Activated CD4-positive, alpha-beta T cell treated with anti-CD3 and anti-CD28 coated beads, Interleukin-2, amount 50 U/mL, for 16 hours (primary cell): ENCODE results near the gene ZNF138.
"Not testable (repeated sequence)": the region's sequence is repeated elsewhere in the genome, so short reads cannot be mapped to it uniquely, and the experiment has no call there.

ENCODE experiments used
- DNase-seq: peaks from one replicate; pipeline ENCODE4 v3.0.0-alpha.2; 2020

The ZNF138 gene

GRCh38 chr7:64839910-64840309, 45.7 kb downstream of the ZNF138 start:
- DNase-seq = no peak

- no peak for DNase-seq
These were observed 55.2 kb downstream of the ZNF138 start for GRCh38 chr7:64849250-64849923.

DNA sequence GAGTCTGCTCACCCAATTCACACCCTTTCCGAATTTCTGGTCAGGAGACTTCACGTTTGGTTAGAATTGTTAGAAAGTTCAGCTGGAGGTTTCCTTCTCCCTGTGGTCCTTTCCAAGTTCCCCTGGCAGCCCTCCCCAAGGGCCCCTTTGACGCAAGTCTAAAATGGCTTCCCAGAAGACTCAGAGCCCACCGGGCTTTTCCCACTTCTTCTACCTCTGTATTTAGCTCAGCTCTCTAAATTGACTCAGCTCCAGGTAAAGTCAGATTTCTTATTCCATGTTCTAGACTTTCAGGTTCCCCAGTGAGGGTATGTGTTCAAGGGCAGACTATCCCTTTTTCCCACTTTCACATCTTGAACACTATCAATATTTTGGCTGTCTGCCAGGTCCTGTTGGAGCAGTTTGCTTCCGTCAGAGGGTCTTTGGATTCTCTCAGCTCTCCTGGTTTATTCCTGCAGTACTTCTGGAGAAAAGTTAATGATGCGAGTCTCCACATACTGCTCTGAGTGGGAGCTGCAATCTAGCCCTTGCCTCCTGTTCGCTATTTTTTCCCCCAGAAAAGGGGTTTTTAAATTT, 55.8 kb downstream of the ZNF138 start:
- DNase-seq = no peak

GRCh38 chr7:64853679-64854078, 59.5 kb downstream of the ZNF138 start:
- no peak for DNase-seq

DNA sequence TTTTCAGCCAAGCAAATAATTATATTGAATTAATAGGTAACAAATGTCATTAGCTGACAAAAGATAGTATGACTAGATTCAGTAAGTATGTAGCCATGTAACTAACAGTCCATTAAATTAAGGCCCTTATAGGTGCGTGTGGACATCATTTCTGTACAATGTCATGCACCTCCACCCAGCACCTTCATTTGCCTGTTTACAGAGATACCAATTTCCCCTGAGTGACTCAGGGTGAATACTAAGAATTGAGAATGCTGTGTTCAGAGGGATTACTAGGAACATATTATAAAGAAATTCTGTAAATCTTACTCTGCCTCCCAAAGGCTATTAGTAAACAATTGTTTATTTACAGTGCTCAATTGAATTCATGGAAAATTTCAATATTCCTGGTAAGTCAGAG, 60.7 kb downstream of the ZNF138 start:
- DNase-seq = no peak

DNA sequence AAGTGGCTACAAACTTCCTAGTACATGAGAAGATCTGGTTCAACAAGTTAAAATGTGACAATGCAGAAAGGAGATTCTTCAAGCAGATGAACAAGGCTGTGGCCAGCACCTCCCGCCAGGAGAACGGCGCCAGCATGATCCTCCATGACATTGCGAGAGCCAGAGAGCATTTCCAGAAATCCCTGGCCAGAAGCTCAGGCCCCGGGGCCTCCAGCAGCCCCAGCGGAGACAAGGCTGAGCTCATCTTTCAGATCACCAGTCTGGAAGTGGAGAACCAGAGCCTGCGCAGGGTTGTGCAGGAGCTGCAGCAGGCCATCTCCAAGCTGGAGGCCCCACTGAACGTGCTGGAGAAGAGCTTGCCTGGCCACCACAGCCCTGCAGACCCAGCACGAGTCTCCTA, 68.8 kb downstream of the ZNF138 start:
- no peak for DNase-seq

DNA sequence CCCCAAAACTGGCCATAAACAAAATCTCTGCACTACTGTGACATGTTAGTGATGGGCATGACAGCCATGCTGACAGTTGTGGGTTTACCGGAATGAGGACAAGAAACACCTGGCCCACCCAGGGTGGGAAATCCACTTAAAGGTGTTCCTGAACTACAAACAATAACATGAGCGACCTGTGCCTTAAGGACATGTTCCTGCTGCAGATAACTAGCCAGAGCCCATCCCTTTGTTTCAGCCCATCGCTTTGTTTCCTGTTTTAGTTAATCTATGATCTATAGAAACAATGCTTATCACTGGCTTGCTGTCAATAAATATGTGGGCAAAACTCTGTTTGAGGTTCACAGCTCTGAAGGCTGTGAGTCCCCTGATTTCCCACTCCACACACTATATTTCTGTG, 69.3 kb downstream of the ZNF138 start:
- not testable (repeated sequence) for DNase-seq

DNA sequence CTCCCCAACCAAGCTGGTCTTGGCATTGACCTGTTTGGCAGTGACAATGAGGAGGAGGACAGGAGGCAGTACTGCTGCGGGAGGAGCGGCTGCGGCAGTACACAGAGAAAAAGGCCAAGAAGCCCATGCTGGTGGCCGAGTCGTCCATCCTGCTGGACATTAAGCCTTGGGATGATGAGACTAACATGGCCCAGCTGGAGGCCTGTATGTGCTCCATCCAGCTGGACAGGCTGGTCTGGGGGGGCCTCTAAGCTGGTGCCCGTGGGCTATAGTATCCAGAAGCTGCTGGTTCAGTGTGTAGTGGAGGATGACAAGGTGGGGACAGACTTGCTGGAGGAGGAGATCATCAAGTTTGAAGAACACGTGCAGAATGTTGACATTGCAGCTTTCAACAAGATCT, 69.7 kb downstream of the ZNF138 start:
- no peak for DNase-seq

- DNase-seq = no peak
These were observed 73.7 kb downstream of the ZNF138 start for GRCh38 chr7:64867863-64868440.

GRCh38 chr7:64868499-64868898, 74.3 kb downstream of the ZNF138 start:
- no peak for DNase-seq

DNA sequence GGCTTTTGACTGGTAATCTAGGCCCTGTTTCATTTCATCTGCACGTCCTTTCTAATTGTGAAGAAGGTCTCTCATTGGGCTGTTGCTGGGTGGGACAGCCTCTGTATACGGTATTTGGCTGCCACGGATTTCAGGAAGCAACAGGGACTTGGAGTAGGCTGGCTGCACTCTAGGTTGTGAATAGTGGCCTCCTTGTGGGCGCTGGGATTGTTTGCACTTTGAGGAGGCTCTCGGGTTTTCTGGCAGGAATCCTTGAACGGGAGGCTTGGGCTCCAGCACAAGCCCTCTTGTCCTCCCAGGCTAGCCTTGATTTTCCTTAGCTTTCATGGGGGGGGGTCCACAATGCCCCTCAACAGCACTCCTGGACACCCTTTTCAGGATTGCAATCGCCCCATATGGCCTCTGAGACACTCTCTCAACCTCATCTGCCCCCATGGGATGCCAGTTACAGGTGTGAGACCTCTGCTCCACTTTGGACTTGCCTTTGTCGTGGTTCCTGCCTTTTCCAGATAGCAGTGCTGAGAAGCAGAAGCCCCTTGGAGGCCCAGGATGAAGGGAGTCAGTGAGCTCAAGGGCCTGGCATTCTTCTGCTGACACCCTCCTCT, 75.0 kb downstream of the ZNF138 start:
- DNase-seq = no peak

- DNase-seq = no peak
These were observed 75.8 kb downstream of the ZNF138 start for GRCh38 chr7:64869912-64870562.

- no peak for DNase-seq
These were observed 76.4 kb downstream of the ZNF138 start for GRCh38 chr7:64870656-64871055.

DNA sequence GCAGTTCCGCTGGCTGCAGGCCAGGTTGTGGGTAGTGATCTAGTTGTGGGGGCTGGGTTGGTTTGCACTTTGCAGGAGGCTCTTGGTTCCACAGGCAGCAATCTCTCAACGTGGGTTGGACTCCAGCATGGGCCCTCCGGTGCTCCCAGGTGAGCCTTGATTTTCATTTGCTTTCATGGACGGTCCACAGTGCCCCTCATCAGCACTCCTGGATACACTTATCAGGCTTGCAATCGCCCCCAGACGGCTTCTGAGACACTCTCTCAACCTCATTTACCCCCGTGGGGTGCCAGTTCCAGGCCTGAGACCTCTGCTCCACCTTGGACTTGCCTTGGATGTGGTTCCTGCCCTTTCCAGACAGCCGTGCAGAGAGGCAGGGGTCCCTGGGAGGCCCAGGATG, 77.5 kb downstream of the ZNF138 start:
- no peak for DNase-seq

GRCh38 chr7:64872351-64873154, 78.3 kb downstream of the ZNF138 start:
- no peak for DNase-seq

GRCh38 chr7:64873155-64873500, 78.9 kb downstream of the ZNF138 start:
- no peak for DNase-seq

DNA sequence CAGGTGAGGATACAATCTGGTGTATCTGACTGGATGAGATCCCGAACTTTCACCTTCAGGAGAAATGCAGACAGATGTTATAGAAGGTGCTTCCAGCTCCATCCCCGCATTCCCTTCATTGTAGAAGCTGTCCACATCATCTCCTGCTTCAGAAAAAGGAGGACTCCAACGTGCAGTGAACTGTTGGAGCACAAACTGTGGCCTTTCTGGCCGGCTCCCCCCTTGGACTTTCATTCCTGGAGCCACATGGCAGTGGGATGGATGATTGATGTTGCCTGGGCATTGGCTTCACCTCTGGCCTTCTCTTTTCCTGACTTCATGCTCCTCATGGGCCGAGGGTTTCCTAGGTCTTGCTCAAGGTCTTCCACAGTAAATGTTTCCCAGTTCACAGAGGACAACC, 79.3 kb downstream of the ZNF138 start:
- no peak for DNase-seq

- no peak for DNase-seq
These were observed 79.9 kb downstream of the ZNF138 start for GRCh38 chr7:64874114-64874513.

DNA sequence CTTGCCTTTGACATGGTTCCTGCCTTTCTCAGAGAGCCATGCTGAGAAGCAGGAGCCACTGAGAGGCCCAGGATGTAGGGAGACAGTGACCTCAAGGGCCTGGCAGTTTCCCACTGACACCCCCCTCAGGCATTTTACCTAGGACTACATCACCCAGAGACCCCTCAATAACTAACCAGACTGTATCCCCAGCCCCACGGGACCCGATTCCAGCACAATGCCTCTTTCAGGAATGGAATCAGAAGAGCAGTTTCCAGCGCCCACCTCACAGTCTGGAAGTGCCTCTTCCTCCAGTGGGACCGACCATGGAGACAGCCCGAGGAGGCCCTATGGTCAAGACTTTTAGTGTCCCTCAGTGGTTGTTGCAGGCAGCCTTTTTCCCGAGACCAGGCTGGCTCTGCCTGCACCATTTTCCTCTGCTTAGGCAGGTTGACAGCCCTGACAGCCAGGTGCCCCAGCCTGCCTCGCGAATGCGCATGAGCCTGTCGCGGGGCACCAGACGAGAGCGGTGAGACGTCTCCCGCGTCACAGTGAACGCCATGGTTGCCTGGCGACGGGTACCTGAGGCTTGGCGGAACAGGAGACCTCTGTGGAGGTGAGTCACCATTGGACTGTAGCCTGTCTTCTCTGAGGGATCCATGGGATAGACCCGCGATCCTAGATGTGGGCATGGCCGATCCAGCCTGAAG, 80.5 kb downstream of the ZNF138 start:
- DNase-seq = no peak

DNA sequence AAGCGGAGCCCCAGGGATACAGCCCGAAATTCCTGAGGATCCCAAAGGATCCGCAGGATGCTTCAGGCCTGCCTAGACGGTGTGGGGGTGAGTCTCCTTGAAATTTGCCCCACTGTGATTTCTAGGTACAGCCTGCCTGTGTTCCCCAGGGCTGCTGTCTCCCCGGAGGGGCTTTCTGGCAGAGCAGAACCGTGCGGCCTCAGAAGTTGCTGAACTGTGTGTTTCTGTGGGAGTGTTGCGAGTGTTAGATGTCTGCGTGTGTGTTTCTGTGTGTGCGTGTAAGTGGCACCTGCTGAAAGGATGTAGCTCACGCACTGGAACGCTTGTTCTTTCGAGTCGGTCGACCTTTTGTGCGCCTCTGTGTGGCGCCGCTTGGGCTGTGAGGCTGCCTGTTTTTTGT, 81.0 kb downstream of the ZNF138 start:
- no peak for DNase-seq

- DNase-seq = no peak
These were observed 81.6 kb downstream of the ZNF138 start for GRCh38 chr7:64875658-64876406.
